WERI-Rb-1 (cell line): Measurements from ENCODE around the gene RHEX.

Experiments
- DNase-seq: peaks from one replicate; pipeline ENCODE4 v3.0.0-alpha.2; 2020
- H3K27ac ChIP-seq: fragments of 250-450 bp; sonication (Bioruptor Pico); 2 replicates; pipeline ENCODE4 v1.5.1; 2020; ENCODE audit warnings: mild to moderate bottlenecking, moderate library complexity
- H3K27me3 ChIP-seq: fragments of 250-450 bp; sonication (Bioruptor Pico); 2 replicates; pipeline ENCODE4 v1.5.1; 2021; ENCODE audit warnings: mild to moderate bottlenecking, low read depth, moderate library complexity; ENCODE audit not compliant: insufficient read depth, severe bottlenecking
- H3K36me3 ChIP-seq: fragments of 250-450 bp; sonication (Bioruptor Pico); 2 replicates; pipeline ENCODE4 v1.5.1; 2020; ENCODE audit warnings: mild to moderate bottlenecking, moderate library complexity
- H3K4me3 ChIP-seq: 2 replicates; pipeline ENCODE4 v1.5.1; 2011; ENCODE audit warnings: low read depth, mild to moderate bottlenecking, control low read depth, low read length
- H3K9me3 ChIP-seq: fragments of 250-450 bp; sonication (Bioruptor Pico); 2 replicates; pipeline ENCODE4 v1.5.1; 2021; ENCODE audit warnings: mild to moderate bottlenecking, moderate library complexity; ENCODE audit not compliant: severe bottlenecking
- CTCF ChIP-seq: IDR thresholded peaks from 2 replicates; pipeline ENCODE4 v1.5.1; 2011; ENCODE audit warnings: low read depth, mild to moderate bottlenecking, control low read depth, inconsistent platforms, low read length

Gene RHEX

GRCh38 chr1:206106328-206107167 is 53.6 kb downstream of the RHEX start:
- no peaks in the 10 kb centered on the region for H3K36me3 ChIP-seq
- peak; percentile 99 for TF ChIP-seq CTCF
- DNase-seq, result peak; percentile 92
- H3K27ac ChIP-seq, result no peak overlapping the region
- H3K27me3 ChIP-seq, result peaks cover 50% of the 10 kb centered on the region
- H3K4me3 ChIP-seq, result no peak overlapping the region
- H3K9me3 ChIP-seq, result no peaks in the 10 kb centered on the region

- H3K36me3 ChIP-seq, result no peaks in the 10 kb centered on the region
- H3K27ac ChIP-seq, result no peak overlapping the region
- no peaks in the 10 kb centered on the region for H3K9me3 ChIP-seq
- H3K27me3 ChIP-seq, result peaks cover 51% of the 10 kb centered on the region
- no peak for DNase-seq
- no peak overlapping the region for H3K4me3 ChIP-seq
- TF ChIP-seq CTCF, result no peak
These were observed 54.2 kb downstream of the RHEX start for GRCh38 chr1:206107168-206107544.

- no peaks in the 10 kb centered on the region for H3K36me3 ChIP-seq
- H3K4me3 ChIP-seq, result no peak overlapping the region
- no peaks in the 10 kb centered on the region for H3K9me3 ChIP-seq
- no peak for TF ChIP-seq CTCF
- DNase-seq, result no peak
- no peak overlapping the region for H3K27ac ChIP-seq
- H3K27me3 ChIP-seq, result peaks cover 66% of the 10 kb centered on the region
These were observed 55.7 kb downstream of the RHEX start for GRCh38 chr1:206108635-206109034.

- H3K4me3 ChIP-seq, result no peak overlapping the region
- H3K9me3 ChIP-seq, result no peaks in the 10 kb centered on the region
- H3K27me3 ChIP-seq, result peaks cover 71% of the 10 kb centered on the region
- H3K27ac ChIP-seq, result no peak overlapping the region
- DNase-seq, result no peak
- no peak for TF ChIP-seq CTCF
- H3K36me3 ChIP-seq, result no peaks in the 10 kb centered on the region
These were observed 56.7 kb downstream of the RHEX start for GRCh38 chr1:206109718-206110117.

- DNase-seq, result no peak
- no peak for TF ChIP-seq CTCF
- no peaks in the 10 kb centered on the region for H3K36me3 ChIP-seq
- no peak overlapping the region for H3K27ac ChIP-seq
- peaks cover 76% of the 10 kb centered on the region for H3K27me3 ChIP-seq
- no peaks in the 10 kb centered on the region for H3K9me3 ChIP-seq
- no peak overlapping the region for H3K4me3 ChIP-seq
These were observed 57.2 kb downstream of the RHEX start for GRCh38 chr1:206110161-206110560.

GRCh38 chr1:206110820-206111219 is 57.8 kb downstream of the RHEX start:
- no peak for TF ChIP-seq CTCF
- Histone ChIP-seq H3K27ac (no peak overlapping the region), H3K4me3 (no peak overlapping the region), H3K27me3 (peaks cover 82% of the 10 kb centered on the region), H3K36me3 (no peaks in the 10 kb centered on the region), H3K9me3 (no peaks in the 10 kb centered on the region)
- no peak for DNase-seq
